HG03342 (cell line): ENCODE measurements around the gene ZNF140.

Source experiments
- ATAC-seq: cut with Tn5 transposase; IDR thresholded peaks from one replicate; pipeline ENCODE4 v1.9.1; 2021; ENCODE audit warnings: mild to moderate bottlenecking, moderate library complexity; ENCODE audit not compliant: unreplicated experiment

The ZNF140 gene

DNA sequence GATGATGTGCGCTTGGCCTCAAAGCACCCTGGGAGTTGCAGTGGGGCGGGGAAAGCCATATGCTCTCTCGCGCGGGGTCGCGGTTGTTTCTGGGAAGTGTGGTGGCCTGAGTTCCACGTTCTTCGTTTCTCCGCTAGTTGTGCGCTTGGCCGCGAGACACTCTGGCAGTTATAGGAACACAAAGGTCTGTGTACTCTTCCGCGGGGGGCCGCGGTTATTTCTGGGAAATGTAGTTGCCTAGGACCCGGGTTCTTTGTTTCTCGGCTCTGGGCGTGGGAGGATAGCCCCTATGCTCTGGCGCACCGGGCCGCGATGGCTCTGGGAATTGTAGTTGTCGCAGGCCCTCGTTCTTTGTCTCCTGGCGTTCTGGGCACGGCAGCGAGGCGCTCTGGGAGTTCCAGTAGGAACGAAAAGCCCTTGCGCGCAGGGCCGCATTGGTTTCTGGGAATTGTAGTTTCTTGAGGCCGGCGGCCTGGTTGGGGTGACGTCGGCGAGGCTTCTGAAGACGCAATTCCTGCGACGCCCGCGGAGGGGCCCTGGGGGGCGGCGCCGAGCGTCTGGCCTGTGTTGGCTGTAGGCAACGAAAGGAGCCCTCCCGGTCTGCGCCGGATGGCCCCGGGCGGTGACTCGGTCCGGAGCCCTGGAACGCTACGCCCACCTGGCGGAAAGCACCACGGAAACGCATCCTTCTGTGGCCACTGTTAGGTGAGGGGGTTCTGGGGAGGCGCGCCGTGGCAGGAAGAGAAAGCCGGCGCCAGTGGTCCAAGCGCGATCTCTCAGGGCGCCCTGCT, at the start of gene ZNF140:
ZNF140 (plus strand) TSS at position 556 of the 791 bp plus-strand sequence. CDS start 398 bp downstream, outside the sequence.
- peak; percentile 70 for ATAC-seq

DNA sequence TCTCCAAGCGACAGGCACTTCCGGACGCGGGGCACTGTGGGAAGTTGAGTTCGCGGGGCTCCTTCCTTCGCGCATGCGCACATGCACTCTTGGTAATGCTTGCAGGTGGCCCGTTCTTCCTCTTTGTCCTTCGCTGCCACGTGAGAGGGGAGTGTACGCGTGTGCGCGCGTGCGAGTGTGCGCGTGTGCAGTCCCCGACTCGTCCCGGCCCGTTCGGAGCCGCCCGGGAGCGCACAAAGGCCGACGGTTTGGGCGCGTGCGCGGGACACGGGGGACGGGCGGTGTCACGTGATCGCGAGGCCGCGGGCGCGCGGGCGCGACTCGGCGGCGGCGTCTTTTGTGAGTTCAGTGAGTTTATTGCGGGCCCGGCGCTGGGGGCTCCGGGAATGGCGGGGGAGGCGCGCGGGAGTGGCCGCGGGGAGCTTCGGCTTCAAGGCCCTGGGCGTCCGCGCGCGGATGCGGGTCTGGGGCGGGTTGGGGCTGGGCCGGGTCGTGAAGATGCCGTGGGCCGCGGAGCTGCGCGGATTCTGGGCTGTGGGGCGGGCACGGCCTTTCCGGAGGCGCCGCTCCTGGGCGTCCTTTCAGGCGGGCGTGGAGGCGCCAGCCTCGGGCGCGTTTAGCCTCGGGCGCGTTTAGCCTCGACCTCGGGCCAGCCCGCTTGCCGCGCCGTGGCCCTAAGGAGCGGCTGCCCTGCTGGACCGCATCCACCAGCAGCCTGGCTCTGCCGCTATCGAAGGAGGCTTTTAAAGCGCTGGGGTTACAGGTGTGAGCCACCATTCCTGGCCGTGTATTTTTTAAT, 43.3 kb upstream of the ZNF140 start, which contains the start of gene ZNF84:
ZNF84 (plus strand) TSS at position 303 of the 799 bp plus-strand sequence. CDS start 3,959 bp downstream, outside the sequence.
- ATAC-seq: peak; percentile 86

DNA sequence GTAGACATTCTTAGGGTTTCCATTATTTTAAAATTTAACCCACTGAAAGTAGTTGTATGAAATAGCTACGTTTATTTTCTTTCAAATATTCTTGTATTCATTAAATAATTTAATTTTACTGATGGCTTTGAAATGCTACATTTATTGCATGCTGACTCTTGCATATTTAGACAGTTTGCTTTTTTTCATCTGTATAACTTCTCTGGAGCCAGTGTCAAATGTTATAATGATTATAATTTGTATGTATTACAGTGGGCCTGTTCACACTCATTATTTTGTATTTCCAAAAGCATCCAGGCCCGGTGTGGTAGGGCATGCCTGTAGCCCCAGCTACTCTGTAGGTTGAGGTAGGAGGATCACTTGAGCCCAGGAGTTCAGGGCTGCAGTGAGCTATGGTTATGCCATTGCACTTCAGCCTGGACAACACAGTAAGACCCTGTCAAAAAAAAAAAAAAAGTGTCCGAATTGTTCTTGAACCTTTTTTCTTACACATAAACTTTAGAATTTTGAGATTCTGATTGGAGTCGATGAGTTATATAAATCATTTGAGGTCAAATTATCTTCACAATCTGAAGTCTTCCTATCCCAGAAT, 42.5 kb upstream of the ZNF140 start:
- ATAC-seq: no peak

DNA sequence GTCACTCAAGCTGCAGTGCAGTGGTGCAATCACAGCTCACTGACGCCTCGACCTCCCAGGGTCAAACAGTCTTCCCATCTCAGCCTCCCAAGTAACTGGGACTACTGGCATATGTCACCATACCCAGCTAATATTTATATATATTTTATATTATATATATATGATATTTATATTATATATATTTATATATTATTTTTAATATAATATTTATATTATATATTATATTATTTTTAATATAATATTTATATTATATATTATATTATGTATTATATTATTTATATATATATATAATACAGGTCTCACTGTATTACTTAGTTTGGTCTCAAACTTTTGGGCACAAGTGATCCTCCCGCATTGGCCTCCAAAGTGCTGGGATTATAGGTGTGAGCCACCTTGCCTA, 34.0 kb upstream of the ZNF140 start:
- ATAC-seq: no peak

DNA sequence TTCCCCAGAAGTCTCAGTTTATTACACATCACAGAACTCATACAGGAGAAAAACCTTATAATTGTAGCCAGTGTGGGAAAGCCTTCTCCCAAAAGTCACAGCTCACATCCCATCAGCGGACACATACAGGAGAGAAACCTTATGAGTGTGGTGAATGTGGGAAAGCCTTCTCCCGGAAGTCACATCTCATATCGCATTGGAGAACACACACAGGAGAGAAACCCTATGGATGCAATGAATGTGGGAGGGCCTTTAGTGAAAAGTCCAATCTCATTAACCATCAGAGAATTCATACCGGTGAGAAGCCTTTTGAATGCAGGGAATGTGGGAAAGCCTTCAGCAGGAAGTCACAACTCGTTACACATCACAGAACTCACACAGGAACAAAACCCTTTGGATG, 23.3 kb upstream of the ZNF140 start:
- no peak for ATAC-seq

DNA sequence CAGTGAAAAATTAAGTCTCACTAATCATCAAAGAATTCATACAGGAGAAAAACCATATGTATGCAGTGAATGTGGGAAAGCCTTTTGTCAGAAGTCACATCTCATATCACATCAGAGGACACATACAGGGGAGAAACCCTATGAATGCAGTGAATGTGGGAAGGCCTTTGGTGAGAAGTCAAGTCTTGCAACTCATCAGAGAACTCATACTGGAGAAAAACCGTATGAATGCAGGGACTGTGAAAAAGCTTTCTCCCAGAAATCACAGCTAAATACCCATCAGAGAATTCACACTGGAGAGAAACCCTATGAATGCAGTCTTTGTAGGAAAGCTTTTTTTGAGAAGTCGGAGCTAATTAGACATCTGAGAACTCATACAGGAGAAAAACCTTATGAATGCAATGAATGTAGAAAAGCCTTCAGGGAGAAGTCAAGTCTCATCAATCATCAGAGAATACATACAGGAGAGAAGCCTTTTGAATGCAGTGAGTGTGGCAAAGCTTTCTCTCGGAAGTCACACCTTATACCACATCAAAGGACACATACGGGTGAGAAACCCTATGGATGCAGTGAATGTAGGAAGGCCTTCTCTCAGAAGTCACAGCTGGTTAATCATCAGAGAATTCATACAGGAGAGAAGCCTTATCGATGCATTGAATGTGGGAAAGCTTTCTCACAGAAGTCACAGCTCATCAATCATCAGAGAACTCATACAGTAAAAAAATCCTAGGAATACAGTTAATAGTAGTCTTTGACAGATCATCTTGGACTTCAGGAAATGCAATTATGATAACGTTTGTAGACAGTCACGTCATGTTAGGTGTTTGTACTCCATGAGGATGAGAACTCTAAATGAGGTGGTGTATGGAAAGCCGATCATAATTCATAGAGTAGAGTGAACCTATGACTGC, 22.3 kb upstream of the ZNF140 start:
- ATAC-seq: no peak

DNA sequence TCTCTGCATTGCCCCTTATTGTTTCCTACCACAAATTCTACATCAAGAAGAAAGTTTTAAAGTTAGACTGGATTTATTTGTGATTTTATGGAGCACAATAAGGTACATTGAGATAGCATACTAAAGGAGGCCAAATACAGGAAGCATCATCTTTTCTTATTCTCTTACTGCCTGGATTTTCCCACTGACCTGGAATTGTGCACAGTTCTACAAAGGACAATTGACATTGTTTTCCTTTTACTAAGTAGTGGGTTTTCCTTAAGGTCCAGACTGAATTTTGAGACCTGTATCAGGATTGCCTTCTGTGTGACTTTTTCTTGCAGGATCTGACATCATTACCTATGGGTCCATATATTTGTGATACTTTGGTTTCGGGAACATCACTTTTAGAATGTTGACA, 18.8 kb upstream of the ZNF140 start:
- ATAC-seq: no peak

DNA sequence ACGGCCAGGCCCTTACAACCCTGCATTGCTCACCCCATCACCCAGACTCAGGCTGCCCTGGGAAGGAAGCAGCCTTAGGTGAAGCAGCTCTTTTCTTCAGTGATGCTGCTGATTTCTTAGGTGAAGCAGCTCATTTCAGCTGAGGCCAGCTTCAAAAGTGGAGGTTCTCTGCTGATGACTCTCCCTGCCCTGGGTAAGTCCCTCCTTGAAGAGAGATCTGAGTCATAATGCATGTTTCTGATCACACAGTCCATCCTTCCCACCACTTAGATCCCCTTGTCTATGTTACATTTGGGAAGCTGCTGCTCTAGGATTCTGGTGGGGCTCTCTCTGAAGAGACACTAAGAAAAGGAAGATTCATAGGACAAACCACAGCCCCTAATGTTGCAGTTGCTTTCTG, 17.2 kb upstream of the ZNF140 start:
- ATAC-seq: no peak

DNA sequence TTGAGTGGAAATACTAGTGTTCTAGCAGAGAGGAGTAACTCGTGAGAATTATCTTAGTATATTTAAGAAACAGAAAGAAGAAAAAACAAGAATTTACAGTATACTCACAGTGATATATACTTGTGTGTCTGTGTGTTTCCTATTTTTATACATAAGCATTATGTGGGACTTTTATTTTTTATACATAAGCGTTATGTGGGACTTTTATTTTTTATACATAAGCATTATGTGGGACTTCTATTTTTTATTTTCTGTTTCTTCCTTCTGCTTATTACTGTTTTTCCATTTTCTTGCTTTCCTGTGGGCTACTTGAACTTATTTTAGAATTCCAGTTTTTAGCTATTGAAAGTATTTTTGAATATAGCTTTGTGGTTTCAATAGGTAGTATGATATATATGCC, 6.9 kb upstream of the ZNF140 start:
- no peak for ATAC-seq

DNA sequence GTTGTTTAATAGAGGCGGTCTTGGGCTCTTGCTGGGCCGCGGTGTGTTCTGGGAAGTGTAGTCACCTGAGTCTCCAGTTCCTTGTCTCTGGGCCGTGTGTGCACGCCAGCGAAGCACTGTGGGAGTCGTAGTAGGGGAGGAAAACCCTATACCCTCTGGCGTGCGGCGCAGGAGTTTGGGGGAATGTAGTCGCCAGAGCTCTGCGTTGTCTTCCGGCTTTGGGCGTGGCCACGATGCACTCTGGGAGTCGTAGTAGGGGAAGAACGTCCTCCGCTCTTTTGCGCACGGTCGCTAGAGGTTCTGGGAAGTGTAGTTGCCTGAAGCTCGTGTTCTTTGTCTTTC, 726 bp upstream of the ZNF140 start:
- ATAC-seq: peak; percentile 74

DNA sequence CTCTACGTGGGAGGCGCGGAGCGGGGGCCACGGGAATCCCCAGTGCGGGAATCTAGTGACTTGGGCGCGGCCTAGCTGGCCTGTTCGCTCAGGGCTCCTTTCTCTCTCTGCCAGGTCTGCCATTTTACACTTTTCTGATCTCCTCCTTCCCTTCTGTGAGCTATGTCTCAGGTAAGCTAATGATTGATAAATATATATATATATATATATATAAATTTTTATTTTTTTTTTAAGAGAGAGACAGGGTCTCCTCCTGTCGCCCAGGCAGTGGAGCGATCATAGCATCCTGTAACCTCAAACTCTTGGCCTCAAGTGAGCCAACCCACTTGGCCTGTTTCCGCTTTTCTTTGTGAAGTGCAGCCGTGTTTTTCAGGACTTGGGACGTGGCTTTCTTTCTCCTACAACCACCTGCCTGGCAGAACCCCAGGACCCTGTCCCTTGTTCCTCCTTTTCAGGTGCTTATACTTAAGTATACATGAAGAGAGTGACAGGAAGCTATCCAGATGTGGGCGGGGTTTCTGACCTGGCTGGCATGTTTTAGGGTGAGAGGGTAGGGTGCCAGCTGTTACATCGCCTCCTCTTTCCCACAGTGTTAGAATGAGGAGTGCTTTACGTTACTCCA, 547 bp downstream of the ZNF140 start:
- no peak for ATAC-seq

DNA sequence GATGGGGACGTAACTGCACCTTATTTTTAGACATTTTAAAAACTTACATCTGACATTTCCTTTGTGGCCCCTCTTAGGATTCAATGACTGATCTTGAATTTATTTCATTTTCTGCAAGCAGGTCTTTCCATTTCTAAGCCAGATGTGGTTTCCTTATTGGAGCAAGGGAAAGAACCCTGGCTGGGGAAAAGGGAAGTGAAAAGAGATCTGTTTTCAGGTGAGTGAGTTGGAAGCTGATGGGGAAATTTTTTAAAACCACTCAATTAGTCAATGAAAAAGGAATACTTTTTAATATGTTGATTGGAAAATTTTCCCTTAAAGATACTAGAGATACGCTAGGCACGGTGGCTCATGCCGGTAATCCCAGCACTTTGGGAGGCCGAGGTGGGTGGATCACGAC, 2.6 kb downstream of the ZNF140 start:
- ATAC-seq: no peak

DNA sequence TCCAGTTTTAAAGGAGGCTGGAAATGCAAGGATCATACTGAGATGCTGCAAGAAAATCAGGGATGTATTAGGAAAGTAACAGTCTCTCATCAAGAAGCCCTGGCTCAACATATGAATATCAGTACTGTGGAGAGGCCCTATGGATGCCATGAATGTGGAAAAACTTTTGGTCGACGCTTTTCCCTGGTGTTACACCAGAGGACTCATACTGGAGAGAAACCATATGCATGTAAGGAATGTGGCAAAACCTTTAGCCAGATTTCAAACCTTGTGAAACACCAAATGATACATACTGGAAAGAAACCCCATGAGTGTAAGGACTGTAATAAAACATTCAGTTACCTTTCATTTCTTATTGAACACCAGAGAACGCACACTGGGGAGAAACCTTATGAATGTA, 24.9 kb downstream of the ZNF140 start:
- ATAC-seq: no peak

DNA sequence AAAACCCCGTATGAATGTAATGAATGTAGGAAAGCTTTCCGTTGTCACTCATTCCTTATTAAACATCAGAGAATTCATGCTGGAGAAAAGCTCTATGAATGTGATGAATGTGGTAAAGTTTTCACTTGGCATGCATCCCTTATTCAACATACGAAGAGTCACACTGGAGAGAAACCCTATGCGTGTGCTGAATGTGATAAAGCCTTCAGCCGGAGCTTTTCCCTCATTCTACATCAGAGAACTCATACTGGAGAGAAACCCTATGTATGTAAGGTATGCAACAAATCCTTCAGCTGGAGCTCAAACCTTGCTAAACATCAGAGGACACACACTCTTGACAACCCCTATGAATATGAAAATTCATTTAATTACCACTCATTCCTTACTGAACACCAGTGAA, 25.5 kb downstream of the ZNF140 start:
- ATAC-seq: no peak

DNA sequence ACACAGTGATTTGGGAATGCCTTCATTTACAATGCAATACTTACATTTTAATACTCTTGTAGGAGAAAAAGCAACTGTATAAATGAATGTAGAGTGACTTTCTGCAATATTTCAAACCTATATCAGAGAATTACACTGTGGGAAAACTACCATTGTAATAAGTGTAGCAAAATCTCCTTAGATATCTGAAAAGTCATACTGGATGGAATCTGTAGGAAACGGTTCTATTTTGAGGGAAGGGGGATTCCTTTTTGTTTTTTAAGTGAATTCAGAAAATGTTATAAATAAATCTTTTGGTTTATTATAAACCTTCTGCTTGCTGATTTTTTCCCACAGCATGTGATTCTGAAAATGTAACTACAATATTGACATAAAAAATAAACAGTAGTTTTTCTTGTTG, 26.4 kb downstream of the ZNF140 start:
- ATAC-seq: no peak

DNA sequence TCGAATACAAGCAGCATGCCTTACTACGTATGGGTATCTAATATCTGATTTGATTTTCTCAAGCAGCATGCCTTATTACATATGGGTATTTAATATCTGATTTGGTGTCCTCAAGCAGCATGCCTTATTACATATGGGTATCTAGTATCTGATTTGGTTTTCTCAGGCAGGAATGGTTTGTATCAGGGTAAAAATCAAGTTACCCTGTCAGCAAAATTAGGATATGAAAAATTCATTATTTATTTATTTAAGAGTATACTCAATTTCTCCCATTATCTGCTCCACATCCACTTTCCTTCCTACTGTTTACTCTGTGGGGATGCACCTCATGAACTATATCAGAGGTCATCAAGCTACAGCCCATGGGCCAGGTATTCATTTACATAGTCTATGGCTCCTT, 27.4 kb downstream of the ZNF140 start:
- ATAC-seq: no peak

DNA sequence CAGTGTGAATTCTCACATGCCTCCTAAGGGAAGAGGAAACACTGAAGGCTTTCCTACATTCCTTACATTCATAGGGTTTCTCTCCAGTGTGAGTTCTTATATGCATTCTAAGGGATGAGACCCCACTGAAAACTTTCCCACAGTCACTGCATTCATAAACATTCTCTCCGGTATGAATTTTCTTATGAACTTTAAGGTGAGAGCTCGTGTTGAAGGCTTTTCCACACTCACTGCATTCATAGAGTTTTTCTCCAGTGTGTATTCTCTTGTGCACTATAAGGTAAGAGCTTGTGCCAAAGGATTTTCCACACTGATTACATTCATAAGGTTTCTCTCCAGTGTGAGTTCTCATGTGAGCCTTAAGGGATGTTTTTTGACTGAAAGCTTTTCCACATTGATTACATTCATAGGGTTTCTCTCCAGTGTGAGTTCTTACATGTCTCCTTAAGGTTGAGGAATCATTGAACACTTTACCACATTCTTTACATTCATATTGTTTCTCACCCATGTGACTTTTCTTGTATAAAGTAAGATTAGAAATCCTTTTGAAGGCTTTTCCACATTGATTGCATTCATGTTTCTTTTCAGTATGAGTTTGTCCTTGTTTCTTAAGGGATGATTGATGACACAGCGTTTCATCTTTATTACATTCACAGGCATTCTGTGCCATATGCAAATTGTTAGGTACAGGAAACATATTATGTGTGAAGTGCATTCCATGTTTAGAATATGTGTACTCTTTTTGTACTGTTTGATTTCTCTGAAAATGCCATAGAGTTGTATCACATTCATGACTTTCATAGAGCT, 39.9 kb downstream of the ZNF140 start:
- no peak for ATAC-seq

DNA sequence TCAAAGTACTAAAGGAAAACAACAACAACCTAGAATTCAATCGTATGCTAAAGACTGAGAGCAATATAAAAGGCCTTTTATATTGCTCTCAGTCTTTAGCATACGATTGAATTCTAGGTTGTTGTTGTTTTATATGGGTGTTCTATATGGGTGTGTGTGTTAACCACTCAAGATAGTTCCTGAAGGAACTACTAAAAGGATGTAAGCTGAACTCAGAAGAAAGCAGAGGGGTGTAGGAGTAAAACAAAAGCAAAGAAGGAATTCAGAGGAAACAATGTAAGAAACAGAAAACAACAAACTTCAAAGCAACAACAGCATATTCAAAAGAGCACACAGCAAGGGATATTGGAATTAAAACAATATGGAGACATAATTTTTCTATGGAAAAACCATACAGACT, 44.0 kb downstream of the ZNF140 start:
- no peak for ATAC-seq

DNA sequence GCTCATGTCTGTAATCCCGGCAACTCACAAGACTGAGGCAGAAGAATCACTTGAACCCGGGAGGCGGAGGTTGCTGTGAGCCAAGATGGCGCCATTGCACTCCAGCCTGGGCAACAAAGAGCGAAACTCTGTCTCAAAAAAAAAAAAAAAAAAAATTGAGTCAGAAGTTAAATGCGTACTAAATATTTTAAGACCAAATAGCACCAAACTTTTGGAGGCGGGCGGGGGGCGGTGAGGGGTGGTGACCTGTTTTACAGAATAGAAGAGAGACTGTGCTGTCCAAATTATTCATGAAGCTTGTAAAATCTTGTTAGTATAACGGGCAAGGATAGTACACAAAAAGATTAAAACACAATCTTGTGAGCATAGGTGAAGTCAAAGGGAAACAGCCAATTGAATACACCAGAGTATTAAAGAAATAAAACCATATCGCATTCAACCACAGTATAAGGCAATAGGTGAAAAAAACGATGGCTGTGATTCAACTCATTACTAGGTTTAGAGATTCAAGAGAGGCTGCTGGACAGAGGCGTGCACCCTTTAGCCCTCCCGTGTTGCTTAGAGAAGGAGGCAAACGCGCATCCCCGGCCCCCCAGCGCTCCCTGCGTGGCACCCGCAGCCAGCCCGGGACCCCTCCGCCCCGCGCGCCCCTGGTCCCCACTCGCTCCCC, 48.8 kb downstream of the ZNF140 start:
- ATAC-seq: no peak
